Measurements from ENCODE around the gene PI4KB.

PI4KB gene

GRCh38 chr1:151369302-151369610 lies 42.0 kb upstream of the PI4KB start:
- Histone ChIP-seq H3K4me3 (peak overlapping the region; percentile 72), H3K27ac (peak overlapping the region in 1 of 2 donors; percentile 90)
- no peak for TF ChIP-seq CTCF (IDR thresholded peaks at IDR 0.05)
- no peak for DNase-seq (ENCODE audit: low spot score)

GRCh38 chr1:151368393-151369301 lies 41.4 kb upstream of the PI4KB start:
- no peak overlapping the region for H3K4me3 ChIP-seq
- TF ChIP-seq CTCF (IDR thresholded peaks at IDR 0.05) = no peak
- H3K27ac ChIP-seq = peak overlapping the region in 1 of 2 donors; percentile 13
- no peak for DNase-seq (ENCODE audit: low spot score)

- peak overlapping the region in 1 of 2 donors; percentile 13 for H3K27ac ChIP-seq
These were observed 40.6 kb upstream of the PI4KB start for GRCh38 chr1:151367658-151368392.

GRCh38 chr1:151364996-151365395 lies 37.8 kb upstream of the PI4KB start:
- DNase-seq (ENCODE audit: low spot score) = no peak
- no peak for TF ChIP-seq CTCF (IDR thresholded peaks at IDR 0.05)
- no peak overlapping the region for H3K27ac ChIP-seq
- no peak overlapping the region for H3K4me3 ChIP-seq

More at GRCh38 chr1:151367658-151368392, 40.6 kb upstream of the PI4KB start:
- no peak overlapping the region for H3K4me3 ChIP-seq
- no peak for TF ChIP-seq CTCF (IDR thresholded peaks at IDR 0.05)
- DNase-seq (ENCODE audit: low spot score) = no peak

GRCh38 chr1:151362308-151363155 lies 35.3 kb upstream of the PI4KB start:
- Histone ChIP-seq H3K4me3 (no peak overlapping the region), H3K27ac (no peak overlapping the region)
- DNase-seq (ENCODE audit: low spot score) = no peak
- no peak for TF ChIP-seq CTCF (IDR thresholded peaks at IDR 0.05)

GRCh38 chr1:151361883-151362282 lies 34.7 kb upstream of the PI4KB start:
- DNase-seq (ENCODE audit: low spot score) = no peak
- H3K4me3 ChIP-seq = no peak overlapping the region
- TF ChIP-seq CTCF (IDR thresholded peaks at IDR 0.05) = no peak
- H3K27ac ChIP-seq = no peak overlapping the region

Measured in coronary artery (tissue), 2 donors.